HG02571 (cell line): ENCODE results near the gene SCUBE3.
A peak's percentile ranks its signal among the peaks of the same experiment; 100 is the strongest.

Experiments
- ATAC-seq: cut with Tn5 transposase; IDR thresholded peaks from one replicate; pipeline ENCODE4 v1.9.1; 2021; ENCODE audit warnings: mild to moderate bottlenecking, moderate library complexity; ENCODE audit not compliant: unreplicated experiment

Gene SCUBE3

GRCh38 chr6:35264550-35265274 is 51.0 kb downstream of the SCUBE3 start:
- ATAC-seq = no peak

DNA sequence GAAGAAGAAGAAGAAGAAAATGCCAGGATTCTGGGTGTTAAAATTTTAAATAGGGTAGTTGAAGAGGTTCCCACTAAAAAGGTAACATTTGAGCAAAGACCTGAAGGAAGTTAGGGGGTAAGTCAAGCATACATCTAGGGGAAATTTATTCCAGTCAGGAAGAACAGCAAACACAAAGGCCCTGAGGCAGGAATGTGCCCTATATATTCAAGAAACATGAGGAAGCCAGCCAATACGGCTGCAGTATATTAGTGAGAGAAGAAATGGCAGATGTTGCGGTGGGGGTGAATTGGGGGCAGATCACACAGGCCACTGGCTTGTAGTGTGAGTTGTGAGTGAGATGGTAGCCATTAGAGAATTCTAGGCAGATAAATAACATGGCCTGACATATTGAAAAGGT is 51.8 kb downstream of the SCUBE3 start:
- ATAC-seq = no peak

- no peak for ATAC-seq
Observed at GRCh38 chr6:35267446-35267845, 53.7 kb downstream of the SCUBE3 start.

- ATAC-seq = no peak
Observed at GRCh38 chr6:35267897-35268296, 54.1 kb downstream of the SCUBE3 start.

GRCh38 chr6:35272005-35272404 is 58.2 kb downstream of the SCUBE3 start:
- ATAC-seq = no peak

GRCh38 chr6:35273822-35274559 is 60.2 kb downstream of the SCUBE3 start:
- no peak for ATAC-seq

- no peak for ATAC-seq
Observed at GRCh38 chr6:35275744-35276260, 62.0 kb downstream of the SCUBE3 start.

DNA sequence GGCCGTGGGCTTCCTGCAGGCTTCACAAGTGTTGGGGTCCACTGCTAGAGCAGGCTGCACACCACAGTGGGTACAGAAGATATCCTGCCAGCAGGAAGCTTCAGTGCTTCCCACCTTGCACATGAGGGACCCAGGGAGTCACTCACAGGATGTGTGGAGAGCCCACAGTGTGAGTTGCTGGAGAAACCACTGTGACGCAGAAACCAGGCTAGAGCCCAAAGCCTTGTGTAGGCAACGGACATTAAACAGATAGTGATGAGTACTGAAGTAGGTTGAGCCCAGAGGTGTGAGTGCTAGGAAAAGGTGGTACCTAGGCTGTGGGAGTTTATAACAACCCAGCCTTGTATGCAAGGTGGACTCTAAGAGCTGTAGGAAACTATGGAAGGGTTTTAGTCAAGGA is 65.0 kb downstream of the SCUBE3 start:
- no peak for ATAC-seq

- no peak for ATAC-seq
Observed at GRCh38 chr6:35280903-35281302, 67.1 kb downstream of the SCUBE3 start.

DNA sequence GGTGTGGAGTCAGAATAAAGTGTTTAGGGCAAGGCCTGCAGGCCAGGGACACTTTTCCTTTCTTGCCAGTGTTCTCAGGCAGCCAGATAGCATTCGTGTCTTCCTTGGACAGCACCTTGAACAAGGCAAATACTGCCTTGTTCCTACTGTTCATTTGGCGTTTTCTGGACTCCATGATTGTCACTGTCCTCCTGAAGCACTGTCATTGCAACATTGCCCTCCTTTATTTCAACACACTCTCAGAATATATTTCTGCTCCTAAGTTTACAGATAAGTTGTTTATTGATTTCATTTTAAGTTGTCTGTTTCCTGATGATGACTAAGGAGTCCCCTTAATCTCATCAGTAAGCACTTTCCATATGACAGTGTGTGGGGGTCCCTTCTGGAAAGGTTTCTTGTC is 68.7 kb downstream of the SCUBE3 start:
- ATAC-seq = no peak

DNA sequence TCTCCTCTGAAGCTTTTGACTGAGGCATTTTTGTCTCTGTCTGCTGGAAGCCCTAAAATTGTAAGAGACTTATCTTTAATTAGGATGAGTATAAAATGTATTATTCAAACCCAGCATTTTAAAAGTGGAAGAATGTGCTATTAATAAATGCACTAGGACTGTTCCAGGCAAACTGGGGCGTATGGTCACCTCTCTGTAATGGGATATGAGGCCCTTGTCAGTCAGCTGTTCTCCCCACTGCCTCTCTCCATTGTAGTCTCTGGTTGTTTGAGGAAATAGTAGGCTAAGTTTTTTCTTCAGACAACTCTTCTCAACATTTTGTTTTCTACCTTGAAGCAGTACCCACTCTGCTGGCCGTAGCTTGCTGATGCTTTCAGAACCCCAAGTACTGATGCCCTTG is 69.6 kb downstream of the SCUBE3 start:
- ATAC-seq = no peak

- ATAC-seq = no peak
Observed at GRCh38 chr6:35287671-35288396, 74.1 kb downstream of the SCUBE3 start.

GRCh38 chr6:35288834-35289233 is 75.1 kb downstream of the SCUBE3 start:
- ATAC-seq = no peak

DNA sequence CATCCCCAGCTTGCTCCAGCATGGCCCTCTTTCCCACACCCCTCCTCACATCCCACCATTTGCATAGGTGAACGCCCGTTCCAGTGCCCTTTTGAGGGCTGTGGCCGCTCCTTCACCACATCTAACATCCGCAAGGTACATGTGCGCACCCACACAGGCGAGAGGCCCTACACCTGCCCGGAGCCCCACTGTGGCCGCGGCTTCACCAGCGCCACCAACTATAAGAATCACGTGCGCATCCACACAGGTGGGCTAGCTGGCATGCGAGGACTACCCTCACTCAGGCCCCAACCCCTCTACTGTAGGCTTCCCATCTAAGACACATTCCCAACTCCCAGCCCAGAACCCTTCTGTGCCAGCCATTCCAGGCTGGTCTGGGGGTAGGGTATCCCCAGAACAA is 77.7 kb downstream of the SCUBE3 start:
- ATAC-seq = no peak

DNA sequence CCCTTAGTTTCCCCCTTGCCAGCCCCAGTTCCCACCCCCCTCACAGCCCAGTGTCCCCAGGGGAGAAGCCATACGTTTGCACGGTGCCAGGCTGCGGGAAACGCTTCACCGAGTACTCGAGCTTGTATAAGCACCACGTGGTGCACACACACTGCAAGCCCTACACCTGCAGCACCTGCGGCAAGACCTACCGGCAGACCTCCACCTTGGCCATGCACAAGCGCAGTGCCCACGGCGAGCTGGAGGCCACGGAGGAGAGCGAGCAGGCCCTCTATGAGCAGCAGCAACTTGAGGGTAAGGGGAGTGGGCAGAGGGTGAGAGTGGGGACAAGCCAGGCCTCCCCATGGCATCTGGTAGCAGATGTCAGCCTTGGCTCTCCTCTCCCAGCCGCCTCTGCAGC is 78.7 kb downstream of the SCUBE3 start:
- ATAC-seq = no peak

GRCh38 chr6:35293681-35294080 is 79.9 kb downstream of the SCUBE3 start:
- ATAC-seq = no peak

DNA sequence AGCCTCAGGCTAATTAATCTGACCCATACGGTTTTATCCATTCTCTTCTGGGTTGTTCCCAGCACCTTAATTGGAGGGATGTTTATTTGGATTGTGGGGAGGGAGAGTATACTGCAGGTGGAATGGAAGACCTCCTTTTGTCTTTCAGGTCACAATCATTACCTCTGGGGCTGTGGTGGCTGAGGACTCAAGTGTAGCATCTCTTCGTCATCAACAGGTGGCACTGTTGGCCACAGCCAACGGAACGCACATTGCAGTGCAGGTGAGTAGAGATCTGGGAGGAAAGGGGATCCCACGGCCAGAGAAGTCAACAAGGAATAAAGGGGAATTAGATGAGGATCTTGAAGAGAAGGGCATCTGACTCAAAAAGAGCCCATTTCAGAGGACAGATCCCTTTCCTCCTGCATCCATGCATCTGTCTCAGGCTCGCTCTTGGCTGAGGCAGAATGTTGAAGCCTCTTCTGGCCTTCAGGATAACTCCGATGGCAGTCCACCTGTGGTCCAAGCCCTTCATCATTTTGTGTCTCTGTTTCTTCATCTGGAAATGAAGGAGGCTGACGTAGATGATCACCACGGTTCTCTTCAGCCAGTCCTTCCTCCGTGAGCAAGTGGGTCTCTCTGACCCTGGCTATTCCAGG is 80.7 kb downstream of the SCUBE3 start:
- ATAC-seq = no peak

- no peak for ATAC-seq
Observed at GRCh38 chr6:35295036-35295435, 81.3 kb downstream of the SCUBE3 start.

DNA sequence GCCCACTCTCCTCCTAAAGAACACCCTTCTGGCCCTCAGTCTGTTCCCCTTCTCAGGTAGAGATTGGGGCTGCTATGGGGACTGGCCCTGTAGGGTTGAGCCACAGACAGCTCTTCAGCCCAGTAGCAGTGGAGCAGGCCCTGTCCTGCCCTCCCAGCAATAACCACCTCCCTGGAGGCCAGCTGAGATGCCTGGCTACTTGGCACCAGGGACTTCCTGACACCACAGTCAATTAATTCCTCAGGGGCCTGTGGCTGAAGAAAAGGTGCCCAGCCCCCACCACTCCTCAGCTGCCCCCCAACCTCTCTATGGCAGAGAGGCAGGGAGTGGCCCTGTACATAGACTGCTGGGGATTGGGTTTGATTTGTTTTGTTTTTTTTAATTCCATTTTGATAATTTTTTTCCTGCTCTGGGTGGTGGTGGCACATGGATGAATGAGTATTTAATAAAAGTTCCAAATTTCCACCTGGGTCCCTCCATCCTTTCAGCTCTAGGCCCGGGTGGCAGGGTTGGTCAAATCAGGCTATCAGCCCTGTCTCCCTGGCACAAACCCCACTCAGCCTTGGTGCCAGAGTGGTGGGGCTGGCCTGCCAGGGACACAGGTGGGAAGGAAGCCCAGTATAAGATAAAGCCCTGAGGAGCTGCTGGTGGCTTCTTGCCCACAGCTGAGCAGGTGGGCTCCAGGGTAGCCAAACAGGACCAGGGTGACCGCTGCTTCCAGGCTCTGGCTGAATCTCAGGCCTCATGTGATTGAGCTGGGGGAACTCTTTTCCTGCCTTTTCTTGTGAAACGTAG is 82.0 kb downstream of the SCUBE3 start:
- ATAC-seq = no peak

- peak; percentile 5 for ATAC-seq
Observed at GRCh38 chr6:35296931-35297600, 83.3 kb downstream of the SCUBE3 start.
